Epithelial cell of esophagus (primary cell): ENCODE measurements around the gene SELENOT.

Experiments used
- DNase-seq: peaks from one replicate; pipeline ENCODE4 v3.0.0; 2010; ENCODE audit warnings: low read depth
- H3K4me3 ChIP-seq: 2 replicates; pipeline ENCODE4 v1.5.1; 2011; ENCODE audit warnings: mild to moderate bottlenecking, low read length, control low read depth
- CTCF ChIP-seq: IDR thresholded peaks from 2 replicates; pipeline ENCODE4 v1.5.1; 2011; ENCODE audit warnings: low read depth, mild to moderate bottlenecking, low read length, control low read depth, inconsistent platforms; ENCODE audit not compliant: insufficient read depth; ENCODE audit errors: missing control alignments

SELENOT gene

GRCh38 chr3:150656316-150656715, 53.2 kb downstream of the SELENOT start:
- no peak for DNase-seq
- H3K4me3 ChIP-seq = no peak overlapping the region
- no peak for TF ChIP-seq CTCF

GRCh38 chr3:150662410-150663200, 59.5 kb downstream of the SELENOT start:
- TF ChIP-seq CTCF = no peak
- no peak for DNase-seq
- H3K4me3 ChIP-seq = no peak overlapping the region

GRCh38 chr3:150663461-150663860, 60.3 kb downstream of the SELENOT start:
- no peak for DNase-seq
- no peak overlapping the region for H3K4me3 ChIP-seq
- no peak for TF ChIP-seq CTCF

- DNase-seq = no peak
- H3K4me3 ChIP-seq = no peak overlapping the region
Measured at GRCh38 chr3:150666167-150666566, 63.0 kb downstream of the SELENOT start.

GRCh38 chr3:150673966-150674365, 70.8 kb downstream of the SELENOT start:
- no peak overlapping the region for H3K4me3 ChIP-seq
- no peak for TF ChIP-seq CTCF
- DNase-seq = no peak

More at GRCh38 chr3:150666167-150666566, 63.0 kb downstream of the SELENOT start:
- TF ChIP-seq CTCF = no peak

GRCh38 chr3:150675587-150675986, 72.5 kb downstream of the SELENOT start:
- no peak for TF ChIP-seq CTCF
- DNase-seq = no peak
- H3K4me3 ChIP-seq = no peak overlapping the region
